HepG2 (cell line): ENCODE results near the gene SIRPB2. TPM values are rescaled to one million over a fixed set of nuclear protein-coding genes. Genes with fewer than 3 reads are reported as not detected.

Source experiments
- ATAC-seq: fragments of 200-7000 bp; cut with Tn5 transposase; 3 replicates; pipeline ENCODE4 v1.9.1; 2020; ENCODE audit warnings: mild to moderate bottlenecking, moderate library complexity
- BruUV-seq: library from RNA; stranded (reverse); fragments of 400-500 nt; replicated peaks from 2 replicates; lab custom pipeline; 2021; lab: Mats Ljungman, UMichigan
- CTCF ChIA-PET: fragments of 300-600 bp; formaldehyde crosslinking; extraction: SDS; loops from one replicate; lab custom pipeline; 2021; ENCODE audit warnings: low total read pairs, inconsistent platforms, low intra/inter-chr PET ratio; lab: Yijun Ruan, JAX
- POLR2A ChIA-PET: fragments of 350-600 bp; sonication (Branson Sonifier 250); formaldehyde crosslinking; loops from one replicate; lab custom pipeline; 2020; ENCODE audit warnings: antibody characterized with exemption, inconsistent platforms; lab: Yijun Ruan, JAX
- DNase-seq: peaks from one replicate; pipeline ENCODE4 v3.0.0-alpha.2; 2015; ENCODE audit warnings: low spot score
- FAIRE-seq: peaks from 3 replicates; lab custom pipeline; 2011; peaks lifted over from hg19 to GRCh38; lab: Jason Lieb, UNC
- H2AFZ ChIP-seq: one replicate; pipeline ENCODE4 v1.6.1; 2011; ENCODE audit warnings: low read length, inconsistent platforms
- H3K27ac ChIP-seq: fragments of 300-600 bp; 3 replicates; pipeline ENCODE4 v1.8.0; 2011; ENCODE audit warnings: mixed run types, mild to moderate bottlenecking, mixed read lengths, low read length, inconsistent platforms; ENCODE audit not compliant: insufficient read depth; ENCODE audit errors: extremely low read length
- H3K27me3 ChIP-seq, 2 experiments: fragments of 200-600 bp in 1 of 2; 2 replicates in 1 of 2; 3 replicates in 1 of 2; pipeline versions ENCODE4 v1.6.0 to v1.8.0; 2011; ENCODE audit warnings: low read length in 2 of 2, mild to moderate bottlenecking in 2 of 2, moderate library complexity in 2 of 2, inconsistent platforms in 1 of 2; ENCODE audit not compliant: insufficient read depth in 2 of 2, control insufficient read depth in 1 of 2
- H3K36me3 ChIP-seq, 2 experiments: fragments of 200-600 bp in 1 of 2; replicated peaks in 1 of 2; 2 replicates in 1 of 2; 3 replicates in 1 of 2; pipeline versions ENCODE4 v1.5.1 to v1.8.0; 2011; ENCODE audit warnings: low read length in 2 of 2, inconsistent platforms in 1 of 2; ENCODE audit not compliant: insufficient read depth in 2 of 2, control insufficient read depth in 1 of 2
- H3K4me1 ChIP-seq: 2 replicates; pipeline ENCODE4 v1.5.1; 2012; ENCODE audit warnings: low read length, inconsistent platforms; ENCODE audit not compliant: insufficient read depth
- H3K4me2 ChIP-seq: 2 replicates; pipeline ENCODE4 v1.6.0; 2011; ENCODE audit warnings: low read depth, low read length, inconsistent platforms
- H3K4me3 ChIP-seq, 3 experiments: fragments of 200-600 bp in 1 of 3; sonication (generic), shearing (Covaris generic) in 1 of 3; replicated peaks in 1 of 3; 2 replicates each; pipeline ENCODE4 v1.5.1; 2011 to 2016; ENCODE audit warnings: low read length in 3 of 3, inconsistent platforms in 2 of 3, low read depth in 2 of 3, mild to moderate bottlenecking in 2 of 3, control low read depth in 1 of 3, mixed read lengths in 1 of 3; ENCODE audit not compliant: insufficient read depth in 1 of 3
- H3K79me2 ChIP-seq: one replicate; pipeline ENCODE4 v1.6.1; 2011; ENCODE audit warnings: low read length, inconsistent platforms; ENCODE audit not compliant: insufficient read depth
- H3K9ac ChIP-seq: 2 replicates; pipeline ENCODE4 v1.6.0; 2011; ENCODE audit warnings: mild to moderate bottlenecking, low read depth, low read length, inconsistent platforms; ENCODE audit not compliant: insufficient read depth
- H3K9me3 ChIP-seq: 2 replicates; pipeline ENCODE4 v1.5.1; 2012; ENCODE audit warnings: mild to moderate bottlenecking, low read length
- H4K20me1 ChIP-seq: 2 replicates; pipeline ENCODE4 v1.6.0; 2011; ENCODE audit warnings: inconsistent platforms, mild to moderate bottlenecking, low read length, moderate library complexity; ENCODE audit not compliant: insufficient read depth
- ATF6 ChIP-seq: sonication (generic); formaldehyde crosslinking; conservative IDR thresholded peaks from 2 replicates; pipeline ENCODE4 v1.4.0; 2020; ENCODE audit warnings: missing genetic modification reagents
- CTCF ChIP-seq: sonication (generic); formaldehyde crosslinking; IDR thresholded peaks from 2 replicates; pipeline ENCODE4 v1.5.0; 2020; ENCODE audit warnings: mild to moderate bottlenecking, missing genetic modification reagents, moderate library complexity
- GLI4 ChIP-seq: sonication (generic); formaldehyde crosslinking; IDR thresholded peaks from 2 replicates; pipeline ENCODE4 v1.5.1; 2020; ENCODE audit warnings: missing genetic modification reagents, mild to moderate bottlenecking, moderate library complexity, borderline replicate concordance
- RAD21 ChIP-seq: fragments of 450-650 bp; formaldehyde crosslinking; IDR thresholded peaks from 2 replicates; pipeline ENCODE4 v1.5.0; 2020; ENCODE audit warnings: mild to moderate bottlenecking
- SALL2 ChIP-seq: sonication (generic); formaldehyde crosslinking; IDR thresholded peaks from 2 replicates; pipeline ENCODE4 v1.8.1; 2023; ENCODE audit warnings: mild to moderate bottlenecking, missing genetic modification reagents, inconsistent platforms
- SAP130 ChIP-seq: IDR thresholded peaks from 2 replicates; pipeline ENCODE4 v1.6.1; 2016; ENCODE audit warnings: low read depth
- SMC3 ChIP-seq: IDR thresholded peaks from 2 replicates; pipeline ENCODE4 v1.6.1; 2011; ENCODE audit warnings: low read length, improper control_type of control experiment
- STAG1 ChIP-seq: sonication (generic); formaldehyde crosslinking; IDR thresholded peaks from 2 replicates; pipeline ENCODE4 v1.4.0; 2020; ENCODE audit warnings: missing genetic modification reagents
- ZMAT3 ChIP-seq: sonication (generic); formaldehyde crosslinking; conservative IDR thresholded peaks from 2 replicates; pipeline ENCODE4 v1.7.0; 2021; ENCODE audit warnings: missing genetic modification reagents
- ZNF282 ChIP-seq: fragments of 450-650 bp; IDR thresholded peaks from 2 replicates; pipeline ENCODE4 v1.6.1; 2018; ENCODE audit not compliant: partially characterized antibody
- ZNF839 ChIP-seq: sonication (generic); formaldehyde crosslinking; IDR thresholded peaks from 2 replicates; pipeline ENCODE4 v1.4.0; 2020; ENCODE audit warnings: missing genetic modification reagents, mild to moderate bottlenecking, borderline replicate concordance
- WGBS: methylation state at CpG from one replicate; pipeline ENCODE4 v1.1.6; 2017; ENCODE audit warnings: low lambda C conversion rate; 5-methylcytosine and 5-hydroxymethylcytosine counted together
- in situ Hi-C: cut with HindIII; loops from 2 replicates; pipeline ENCODE4 v1.10.0; 2017; ENCODE audit warnings: low pct_unique_long_range_greater_than_20kb; ENCODE audit not compliant: extremely low pct_ligation_motif_present
- intact Hi-C: fragments of 100-400 bp; cut with micrococcal nuclease; formaldehyde crosslinking; loops from one replicate; pipeline ENCODE4 v1.10.0; 2022; ENCODE audit not compliant: unreplicated experiment
- polyA plus RNA-seq, 8 experiments: library from polyadenylated mRNA; depleted of rRNA in 3 of 8; stranded (reverse) in 7 of 8; unstranded in 1 of 8; fragments of >200 nt; fragmentation: Illumina TruSeq in 4 of 8; extraction: Trizol in 4 of 8; gene quantifications; 2 replicates each; pipeline versions ENCODE4 v1.2.1 to v1.2.3, GENCODE V29; 2011 to 2016; ENCODE audit warnings: low read depth in 4 of 8, missing spikeins in 1 of 8, mixed read lengths in 1 of 8; ENCODE audit not compliant: insufficient read depth in 1 of 8
- total RNA-seq, 5 experiments: library from RNA; depleted of rRNA; stranded (reverse); fragments of >200 nt; fragmentation: Illumina TruSeq; extraction: Trizol; gene quantifications; 2 replicates each; pipeline ENCODE4 v1.2.3, GENCODE V29; 2016; ENCODE audit warnings: low read depth in 1 of 5

Gene SIRPB2
- total and polyA plus RNA-seq, 2 of the 13 experiments (the other 11 are each of a cell fraction or from before 2014, with no cell fraction given) = not detected

GRCh38 chr20:1513801-1514200 is 22.6 kb upstream of the SIRPB2 start (continued):
- no peak for TF ChIP-seq GLI4 (CRISPR knock-in tag)
- no peak for TF ChIP-seq ZMAT3 (CRISPR knock-in tag)
- no peak for TF ChIP-seq ZNF282

- Histone ChIP-seq H3K4me2 (no peak overlapping the region), H3K79me2 (no peaks in the 10 kb centered on the region), H3K36me3 (no peaks in the 10 kb centered on the region), H3K27me3 (peaks cover 0 to 3% of the 10 kb centered on the region in 2 experiments; a peak in 3 of 5 replicates), H3K9me3 (no peaks in the 10 kb centered on the region), H3K4me3 (no peak overlapping the region), H3K9ac (no peak overlapping the region), H4K20me1 (no peaks in the 10 kb centered on the region), H3K4me1 (no peaks in the 10 kb centered on the region), H2AFZ (no peak overlapping the region), H3K27ac (no peak overlapping the region)
- TF ChIP-seq RAD21 (CRISPR knock-in tag) (peak; percentile 50; the same call in 1 of the 2 replicates), CTCF (CRISPR knock-in tag) (peak; percentile 69), SMC3 (peak; percentile 69), ATF6 (no peak), STAG1 (CRISPR knock-in tag) (peak; percentile 61), ZNF839 (CRISPR knock-in tag) (no peak), SAP130 (CRISPR knock-in tag) (0 out of 2 replicates have a peak, but pooled peaks have one; percentile 16), SALL2 (CRISPR knock-in tag) (no peak)
- POLR2A ChIA-PET = no interaction called here
- FAIRE-seq = peak; percentile 82
- intact Hi-C loops (loop anchor here (1.0 kb wide), 2 partner anchors 127 to 268 kb away; no protein-coding TSS in a partner anchor), in situ Hi-C loops (no loop called here)
- BruUV-seq = no TSS peak
- peak; percentile 25 for DNase-seq
- CTCF ChIA-PET = no interaction called here
- ATAC-seq = peak; percentile 95
- WGBS = 2% methylated on average over 9 of the region's 9 CpGs
Observed at GRCh38 chr20:1509237-1509636, 18.0 kb upstream of the SIRPB2 start.
